Uterus (tissue), 2 donors: ENCODE results near the gene SLX4IP.

Experiments
- CTCF ChIP-seq, 4 experiments: fragments of 200-600 bp in 2 of 4; fragments of 450-650 bp in 2 of 4; sonication (generic) in 2 of 4; IDR thresholded peaks; one replicate each; pipeline ENCODE4 v1.5.1; 2016 to 2019; ENCODE audit warnings: antibody characterized with exemption in 4 of 4, mild to moderate bottlenecking in 2 of 4, moderate library complexity in 1 of 4
- POLR2A ChIP-seq, 2 donors: fragments of 450-650 bp; IDR thresholded peaks; one replicate each; pipeline ENCODE4 v1.6.1; 2016; ENCODE audit warnings: antibody characterized with exemption in 2 of 2, mild to moderate bottlenecking in 1 of 2, moderate library complexity in 1 of 2

- TF ChIP-seq CTCF (IDR thresholded peaks at IDR 0.05): no peak
- no peak for TF ChIP-seq POLR2A (IDR thresholded peaks at IDR 0.05)
These were observed 107.3 kb downstream of the SLX4IP start for GRCh38 chr20:10542442-10542841.
